Endothelial cell (in vitro differentiated cells): ENCODE results near the gene KRTAP1-1. TPM values are rescaled to one million over a fixed set of nuclear protein-coding genes. Genes with fewer than 3 reads are reported as not detected.
"Not testable (repeated sequence)": the region's sequence is repeated elsewhere in the genome, so short reads cannot be mapped to it uniquely, and the experiment has no call there.

Source experiments
- DNase-seq: peaks from one replicate; pipeline ENCODE4 v3.0.0; 2021; ENCODE audit warnings: low spot score
- H3K27ac Mint-ChIP-seq: one replicate; pipeline ENCODE4 v1.8.0; 2021; ENCODE audit warnings: mixed read lengths, inconsistent platforms; ENCODE audit not compliant: unreplicated experiment
- H3K27me3 Mint-ChIP-seq: one replicate; pipeline ENCODE4 v1.8.0; 2021; ENCODE audit warnings: mild to moderate bottlenecking, moderate library complexity, mixed read lengths, inconsistent platforms; ENCODE audit not compliant: unreplicated experiment
- H3K36me3 Mint-ChIP-seq: one replicate; pipeline ENCODE4 v1.8.0; 2021; ENCODE audit warnings: mild to moderate bottlenecking, low read depth, mixed read lengths, inconsistent platforms; ENCODE audit not compliant: unreplicated experiment
- H3K4me1 Mint-ChIP-seq: one replicate; pipeline ENCODE4 v1.8.0; 2021; ENCODE audit warnings: mild to moderate bottlenecking, mixed read lengths, inconsistent platforms; ENCODE audit not compliant: unreplicated experiment
- H3K4me3 Mint-ChIP-seq: one replicate; pipeline ENCODE4 v1.8.0; 2021; ENCODE audit warnings: mild to moderate bottlenecking, mixed read lengths, inconsistent platforms; ENCODE audit not compliant: unreplicated experiment
- H3K9me3 Mint-ChIP-seq: one replicate; pipeline ENCODE4 v1.8.0; 2021; ENCODE audit warnings: mixed read lengths, inconsistent platforms; ENCODE audit not compliant: unreplicated experiment
- total RNA-seq: library from RNA; stranded (reverse); fragmentation: NEBNext Ultra II Directional; extraction: Animal tissue kit (Norgen Biotek cat#: 25700); gene quantifications from one replicate; pipeline ENCODE4 v1.2.1, GENCODE V29; 2021; ENCODE audit not compliant: unreplicated experiment
- TF ChIP-seq, protein P1 (sequence below): fragments of 200-600 bp; sonication (generic); IDR thresholded peaks from one replicate; pipeline ENCODE4 v1.5.0; 2021; ENCODE audit warnings: antibody characterized with exemption; ENCODE audit not compliant: unreplicated experiment

Gene KRTAP1-1
- total RNA-seq, 1 donor from 2014 or later, result not detected

DNA sequence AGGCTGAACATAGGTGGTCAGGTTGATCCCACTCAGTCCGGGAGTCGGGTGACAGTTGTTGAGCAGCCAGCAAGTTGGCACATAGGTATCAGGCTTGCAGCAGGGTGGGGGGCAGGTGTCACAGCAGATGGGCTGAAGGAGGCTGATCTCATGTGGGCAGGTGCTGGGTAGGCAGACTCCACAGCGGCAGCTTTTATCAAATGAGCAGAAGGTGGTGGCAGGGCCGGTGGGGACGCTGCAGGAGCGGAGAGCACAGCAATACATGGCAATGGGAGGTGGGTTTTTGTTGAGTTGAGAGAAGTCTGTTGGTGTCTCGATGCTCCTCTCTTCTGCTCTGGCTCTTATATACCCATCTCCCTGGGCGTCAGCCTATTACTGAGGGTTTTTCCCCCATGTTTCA, 32.4 kb downstream of the KRTAP1-1 start, which contains the start of gene KRTAP3-1:
KRTAP3-1 (minus strand) TSS at position 318 of the 400 bp plus-strand sequence; CDS start at position 264, 54 bp downstream.
- Mint-ChIP-seq H3K4me1 (no peaks in the 10 kb centered on the region), H3K9me3 (no peaks in the 10 kb centered on the region), H3K4me3 (no peak within 1 kb of the TSS), H3K27ac (no peak within 1 kb of the TSS), H3K27me3 (no peaks in the 10 kb centered on the region), H3K36me3 (no peaks in the 10 kb centered on the region)
- DNase-seq, result no peak
- TF ChIP-seq, protein P1, sequence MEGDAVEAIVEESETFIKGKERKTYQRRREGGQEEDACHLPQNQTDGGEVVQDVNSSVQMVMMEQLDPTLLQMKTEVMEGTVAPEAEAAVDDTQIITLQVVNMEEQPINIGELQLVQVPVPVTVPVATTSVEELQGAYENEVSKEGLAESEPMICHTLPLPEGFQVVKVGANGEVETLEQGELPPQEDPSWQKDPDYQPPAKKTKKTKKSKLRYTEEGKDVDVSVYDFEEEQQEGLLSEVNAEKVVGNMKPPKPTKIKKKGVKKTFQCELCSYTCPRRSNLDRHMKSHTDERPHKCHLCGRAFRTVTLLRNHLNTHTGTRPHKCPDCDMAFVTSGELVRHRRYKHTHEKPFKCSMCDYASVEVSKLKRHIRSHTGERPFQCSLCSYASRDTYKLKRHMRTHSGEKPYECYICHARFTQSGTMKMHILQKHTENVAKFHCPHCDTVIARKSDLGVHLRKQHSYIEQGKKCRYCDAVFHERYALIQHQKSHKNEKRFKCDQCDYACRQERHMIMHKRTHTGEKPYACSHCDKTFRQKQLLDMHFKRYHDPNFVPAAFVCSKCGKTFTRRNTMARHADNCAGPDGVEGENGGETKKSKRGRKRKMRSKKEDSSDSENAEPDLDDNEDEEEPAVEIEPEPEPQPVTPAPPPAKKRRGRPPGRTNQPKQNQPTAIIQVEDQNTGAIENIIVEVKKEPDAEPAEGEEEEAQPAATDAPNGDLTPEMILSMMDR, result no peak

GRCh38 chr17:41004397-41004796, 36.9 kb downstream of the KRTAP1-1 start:
- no peak for DNase-seq
- Mint-ChIP-seq H3K9me3 (no peaks in the 10 kb centered on the region), H3K4me3 (no peak overlapping the region), H3K36me3 (no peaks in the 10 kb centered on the region), H3K27ac (no peak overlapping the region), H3K4me1 (no peaks in the 10 kb centered on the region), H3K27me3 (peaks cover 2% of the 10 kb centered on the region)
- TF ChIP-seq, protein P1, result no peak

DNA sequence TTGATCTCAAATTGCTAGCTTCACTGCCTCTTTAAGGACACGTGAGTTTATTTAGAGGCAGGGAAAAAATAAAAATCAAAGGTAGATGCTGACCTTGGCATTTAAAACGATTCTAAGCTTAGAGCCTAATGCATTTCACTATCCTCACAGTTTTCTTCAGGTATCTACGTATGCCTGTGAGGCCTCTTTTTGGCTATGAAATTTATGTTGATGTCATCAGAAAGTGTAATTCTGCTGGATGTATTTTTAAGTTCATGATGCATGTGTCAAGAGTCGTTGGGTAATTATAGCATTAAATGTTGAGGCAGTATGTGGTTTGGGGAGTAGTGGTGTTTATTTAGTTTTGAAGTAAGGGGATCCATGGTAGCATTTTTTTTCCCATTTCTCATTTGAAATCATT, 37.3 kb downstream of the KRTAP1-1 start:
- H3K36me3 Mint-ChIP-seq, result no peaks in the 10 kb centered on the region
- peaks cover 2% of the 10 kb centered on the region for H3K27me3 Mint-ChIP-seq
- no peak for DNase-seq
- no peak overlapping the region for H3K4me3 Mint-ChIP-seq
- H3K4me1 Mint-ChIP-seq, result no peaks in the 10 kb centered on the region
- no peak overlapping the region for H3K27ac Mint-ChIP-seq
- TF ChIP-seq, protein P1, result no peak
- H3K9me3 Mint-ChIP-seq, result no peaks in the 10 kb centered on the region

DNA sequence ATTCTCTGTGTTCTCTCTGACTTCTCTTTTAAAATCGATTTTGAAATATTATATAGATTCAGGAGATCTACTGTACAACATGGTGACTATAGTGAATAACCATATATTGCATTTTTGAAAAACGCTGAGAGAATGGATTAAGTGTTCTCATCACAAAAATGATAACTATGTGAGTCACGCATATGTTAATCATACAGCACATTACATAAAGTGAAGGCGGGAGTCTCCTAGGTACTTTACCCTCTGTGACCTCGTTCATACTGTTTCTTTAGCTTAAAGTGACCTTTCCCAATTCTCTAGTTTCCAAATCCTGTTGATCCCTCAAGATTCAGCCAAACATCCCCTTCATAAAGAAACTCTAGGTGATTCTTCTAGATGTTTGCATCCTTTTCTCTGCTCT, 38.4 kb downstream of the KRTAP1-1 start:
- Mint-ChIP-seq H3K27ac (no peak overlapping the region), H3K4me1 (no peaks in the 10 kb centered on the region), H3K4me3 (no peak overlapping the region), H3K36me3 (no peaks in the 10 kb centered on the region), H3K27me3 (peaks cover 2% of the 10 kb centered on the region), H3K9me3 (no peaks in the 10 kb centered on the region)
- TF ChIP-seq, protein P1, result no peak
- no peak for DNase-seq

GRCh38 chr17:41001795-41002194, 39.5 kb downstream of the KRTAP1-1 start:
- Mint-ChIP-seq H3K4me3 (no peak overlapping the region), H3K9me3 (no peaks in the 10 kb centered on the region), H3K27me3 (peaks cover 2% of the 10 kb centered on the region), H3K27ac (no peak overlapping the region), H3K36me3 (no peaks in the 10 kb centered on the region), H3K4me1 (no peaks in the 10 kb centered on the region)
- TF ChIP-seq, protein P1, result no peak
- DNase-seq, result no peak

DNA sequence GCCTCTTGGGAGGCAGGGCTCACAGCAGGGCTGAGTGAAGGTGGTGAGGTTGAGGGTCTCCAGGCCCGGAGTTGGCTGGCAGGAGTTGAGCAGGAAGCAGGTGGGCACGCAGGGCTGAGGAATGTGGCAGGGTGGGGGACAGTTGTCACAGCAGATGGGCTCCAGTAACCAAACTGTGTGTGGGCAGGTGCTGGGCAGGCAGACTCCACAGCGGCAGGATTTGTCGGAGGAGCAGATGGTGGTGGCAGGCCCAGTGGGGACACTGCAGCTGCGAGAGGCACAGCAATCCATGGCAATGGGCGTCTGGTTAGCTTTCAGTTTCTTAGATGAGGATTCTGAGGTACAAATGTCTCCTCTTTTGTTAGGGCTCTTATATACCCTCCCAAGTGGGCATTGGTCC, 41.7 kb downstream of the KRTAP1-1 start, which contains the start of gene KRTAP3-2:
KRTAP3-2 (minus strand) TSS at position 344 of the 400 bp plus-strand sequence; CDS start at position 291, 53 bp downstream.
- not testable (repeated sequence) for H3K9me3 Mint-ChIP-seq, H3K4me3 Mint-ChIP-seq, H3K27ac Mint-ChIP-seq, H3K36me3 Mint-ChIP-seq, H3K27me3 Mint-ChIP-seq, DNase-seq, H3K4me1 Mint-ChIP-seq
